Non-pigmented ciliary epithelial cell (primary cell): Measurements from ENCODE around the gene COLEC12.

Experiments
- DNase-seq: peaks from one replicate; pipeline ENCODE4 v3.0.0-alpha.2; 2010; ENCODE audit warnings: low read depth

The COLEC12 gene

GRCh38 chr18:361100-361732 lies 139.3 kb downstream of the COLEC12 start:
- DNase-seq, result no peak

GRCh38 chr18:360676-361075 lies 139.8 kb downstream of the COLEC12 start:
- DNase-seq, result no peak

GRCh38 chr18:356778-357177 lies 143.7 kb downstream of the COLEC12 start:
- DNase-seq, result no peak

GRCh38 chr18:355678-356077 lies 144.8 kb downstream of the COLEC12 start:
- DNase-seq, result no peak

GRCh38 chr18:354471-354870 lies 146.0 kb downstream of the COLEC12 start:
- no peak for DNase-seq

GRCh38 chr18:354003-354402 lies 146.5 kb downstream of the COLEC12 start:
- no peak for DNase-seq

GRCh38 chr18:352438-352837 lies 148.1 kb downstream of the COLEC12 start:
- DNase-seq, result no peak

- DNase-seq, result no peak
These were observed 149.4 kb downstream of the COLEC12 start for GRCh38 chr18:350953-351572.

- DNase-seq, result no peak
These were observed 153.9 kb downstream of the COLEC12 start for GRCh38 chr18:346600-346999.

GRCh38 chr18:341102-341501 lies 159.4 kb downstream of the COLEC12 start:
- DNase-seq, result no peak

GRCh38 chr18:340044-340443 lies 160.5 kb downstream of the COLEC12 start:
- DNase-seq, result no peak

GRCh38 chr18:339200-339599 lies 161.3 kb downstream of the COLEC12 start:
- no peak for DNase-seq

GRCh38 chr18:336713-337112 lies 163.8 kb downstream of the COLEC12 start:
- DNase-seq, result no peak

GRCh38 chr18:335733-336132 lies 164.8 kb downstream of the COLEC12 start:
- no peak for DNase-seq

- no peak for DNase-seq
These were observed 165.8 kb downstream of the COLEC12 start for GRCh38 chr18:334575-335132.

- DNase-seq, result no peak
These were observed 167.6 kb downstream of the COLEC12 start for GRCh38 chr18:332721-333510.

GRCh38 chr18:332007-332406 lies 168.5 kb downstream of the COLEC12 start:
- DNase-seq, result no peak

GRCh38 chr18:331221-331821 lies 169.2 kb downstream of the COLEC12 start:
- DNase-seq, result no peak

- DNase-seq, result no peak
These were observed 171.6 kb downstream of the COLEC12 start for GRCh38 chr18:328928-329327.

- DNase-seq, result no peak
These were observed 173.7 kb downstream of the COLEC12 start for GRCh38 chr18:326846-327245.

- DNase-seq, result no peak
These were observed 177.3 kb downstream of the COLEC12 start for GRCh38 chr18:323253-323622.

GRCh38 chr18:321865-322467 lies 178.5 kb downstream of the COLEC12 start:
- DNase-seq, result no peak
